ENCODE measurements around the gene MXD1.
A peak's percentile ranks its signal among the peaks of the same experiment; 100 is the strongest.

The MXD1 gene

GRCh38 chr2:69955029-69955428 is 40.1 kb downstream of the MXD1 start:
- no peak for DNase-seq

DNA sequence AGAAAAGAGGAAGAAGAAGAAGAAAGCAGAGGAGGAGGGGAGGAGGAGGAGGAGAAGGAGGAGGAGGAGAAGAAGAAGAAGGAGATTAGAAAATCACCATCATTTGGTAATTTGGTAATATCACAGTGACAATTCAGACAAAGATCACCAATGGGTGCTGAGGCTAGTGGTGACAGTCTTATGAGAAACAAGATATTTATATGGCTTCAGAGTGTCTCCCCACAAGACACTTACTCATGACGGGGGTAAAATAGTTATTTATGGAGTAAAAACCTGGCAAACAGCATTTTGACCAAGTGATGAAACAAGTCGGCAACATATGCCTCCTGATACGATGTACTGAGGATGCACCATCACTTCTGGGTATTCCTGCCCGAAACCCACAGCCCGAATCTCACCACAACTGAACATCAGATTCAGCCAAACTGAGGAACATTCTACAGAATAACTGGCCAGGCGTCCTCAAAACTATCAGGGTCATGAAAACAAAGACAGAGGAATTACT is 41.6 kb downstream of the MXD1 start:
- DNase-seq = no peak

DNA sequence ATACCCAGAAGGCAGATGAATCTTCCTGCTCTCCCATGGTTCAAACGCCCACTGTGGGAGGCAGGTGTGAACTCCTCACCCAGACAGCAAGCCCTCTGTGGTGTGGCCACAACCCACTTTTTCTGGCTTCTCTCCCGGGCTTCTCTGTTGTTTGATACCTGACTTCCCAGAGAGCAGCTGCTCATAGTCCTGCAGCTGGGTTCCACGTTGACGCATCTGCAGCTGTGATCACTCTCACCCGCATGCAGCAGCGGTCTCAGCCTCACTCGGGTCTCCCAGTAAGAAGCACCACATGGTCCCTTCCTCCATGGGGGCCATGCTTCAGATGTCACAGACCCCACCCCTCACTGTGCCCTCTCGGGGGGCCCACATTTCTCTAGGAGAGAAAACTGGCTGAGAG is 43.1 kb downstream of the MXD1 start:
- no peak for DNase-seq

GRCh38 chr2:69958480-69958879 is 43.6 kb downstream of the MXD1 start:
- DNase-seq = no peak

DNA sequence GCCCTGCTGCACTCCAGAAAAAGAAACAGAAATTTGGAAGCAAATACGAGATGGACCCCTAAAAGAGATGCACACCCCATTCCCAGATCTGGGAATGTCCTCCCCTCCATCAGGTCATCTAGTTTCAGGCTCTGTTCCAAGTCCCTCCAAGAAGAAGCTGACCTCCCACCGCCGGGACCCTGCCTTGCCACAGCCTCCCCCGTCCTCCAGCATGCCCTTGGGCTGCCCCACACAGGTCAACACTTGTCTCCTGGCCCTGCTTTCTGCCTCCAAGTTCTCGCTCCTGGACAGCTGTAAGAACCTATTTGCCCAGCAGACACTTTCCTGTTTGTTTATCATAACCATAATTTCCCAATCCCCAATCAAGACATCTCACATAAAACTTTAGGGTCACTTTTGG is 44.5 kb downstream of the MXD1 start:
- DNase-seq = no peak

- DNase-seq = no peak
These were observed 45.9 kb downstream of the MXD1 start for GRCh38 chr2:69960821-69961220.

GRCh38 chr2:69961496-69961895 is 46.6 kb downstream of the MXD1 start, which contains the start of gene ASPRV1:
Gene ASPRV1, minus strand, starts transcription at chr2:69961631. Its CDS starts 195 bp downstream, at chr2:69961436.
- no peak for DNase-seq

DNA sequence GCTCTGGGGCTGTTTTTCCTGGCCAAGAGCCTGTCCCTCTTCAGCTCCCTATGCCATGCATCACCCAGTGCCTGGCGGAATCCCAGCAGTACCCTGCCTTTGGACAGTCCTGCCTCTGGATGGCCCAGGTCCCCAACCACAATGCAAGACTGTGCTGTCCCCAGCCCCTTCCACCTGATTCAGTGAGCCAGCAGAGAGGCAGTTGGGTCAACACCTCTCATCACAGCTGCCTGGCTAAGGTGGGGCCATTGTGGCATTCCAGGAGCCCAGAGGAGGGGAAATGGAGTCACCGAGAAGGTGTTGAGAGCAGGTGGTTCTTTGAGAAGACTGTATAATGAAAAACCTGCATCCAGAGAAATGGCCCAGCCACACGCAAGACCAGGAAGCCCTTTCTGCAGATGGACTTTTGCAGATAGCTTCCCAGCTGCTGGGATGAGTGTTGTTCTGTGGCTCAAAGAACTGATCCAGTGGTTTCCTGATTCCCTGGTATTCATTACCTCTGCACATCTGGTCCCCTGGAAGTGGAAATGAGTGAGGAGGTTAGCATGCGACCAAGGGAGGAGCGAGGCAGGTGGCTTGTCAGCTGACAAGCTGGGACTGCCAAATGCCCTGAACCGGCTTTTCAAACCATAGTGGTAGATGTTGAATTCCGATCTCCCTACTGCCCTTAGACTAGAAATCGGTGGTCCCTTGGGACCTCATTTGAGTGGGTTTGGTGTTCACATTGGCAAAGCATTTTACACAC is 48.2 kb downstream of the MXD1 start:
- DNase-seq = no peak

GRCh38 chr2:69964353-69964841 is 49.5 kb downstream of the MXD1 start:
- DNase-seq = no peak

GRCh38 chr2:69965756-69966445 is 51.0 kb downstream of the MXD1 start:
- no peak for DNase-seq

DNA sequence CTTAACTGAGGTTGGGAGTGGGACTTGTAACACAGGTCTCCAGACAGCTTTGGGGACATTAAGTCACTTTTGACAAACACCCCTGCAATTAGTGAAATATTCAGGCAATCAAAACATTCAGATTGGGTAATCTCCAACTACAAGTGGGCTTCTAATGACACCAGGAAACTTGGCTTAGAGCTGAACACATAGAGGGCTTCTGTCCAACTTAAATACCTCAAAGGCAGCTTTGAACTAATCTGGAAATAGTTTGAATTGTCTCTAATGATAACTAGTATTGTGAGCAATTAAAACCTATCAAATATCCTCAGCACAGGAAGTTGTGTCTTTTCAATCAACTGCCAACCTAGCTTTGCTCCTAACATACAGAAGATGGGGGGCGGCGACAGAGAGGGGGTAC is 51.6 kb downstream of the MXD1 start:
- no peak for DNase-seq

DNA sequence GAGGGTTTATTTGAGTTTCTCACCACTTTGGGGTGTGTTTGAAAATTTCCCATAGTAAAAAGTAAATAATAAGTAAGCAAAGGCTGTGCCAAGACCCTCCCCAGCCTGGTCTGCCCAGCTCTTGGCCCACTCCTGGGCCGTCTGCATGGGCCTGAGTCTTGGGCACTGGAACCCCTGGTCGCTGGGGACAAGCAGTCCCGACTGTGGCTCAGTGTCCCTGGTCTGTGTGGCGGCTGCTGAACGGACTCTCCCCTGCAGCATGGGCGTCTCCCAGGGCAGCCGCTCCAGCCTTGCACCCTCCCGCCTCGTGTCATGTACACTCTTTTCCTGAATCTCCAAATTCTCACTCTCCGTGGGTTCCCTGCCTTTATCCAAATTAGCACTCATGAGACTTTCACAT is 53.7 kb downstream of the MXD1 start:
- no peak for DNase-seq

- no peak for DNase-seq
These were observed 54.4 kb downstream of the MXD1 start for GRCh38 chr2:69969126-69969983.

DNA sequence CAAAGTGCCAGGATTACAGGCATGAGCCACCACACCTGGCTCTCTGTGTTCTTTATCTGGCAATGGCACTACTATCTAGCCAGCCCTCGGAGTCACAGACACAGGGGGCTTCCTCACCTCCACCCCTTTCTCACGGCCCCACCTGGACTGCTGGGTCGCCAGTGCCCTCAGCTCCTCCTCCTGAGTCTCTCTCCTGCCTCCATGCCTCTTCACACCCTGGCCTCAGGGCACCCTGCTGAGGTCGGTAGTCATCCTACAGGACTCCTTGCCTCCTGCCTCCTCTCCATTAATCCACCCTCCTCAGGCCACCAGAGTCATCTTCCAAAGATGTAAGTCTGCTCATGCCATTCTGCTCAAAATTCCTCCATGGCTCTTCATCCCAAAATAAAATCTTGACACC is 55.1 kb downstream of the MXD1 start:
- no peak for DNase-seq

- DNase-seq = no peak
These were observed 57.9 kb downstream of the MXD1 start for GRCh38 chr2:69972822-69973221.

GRCh38 chr2:69973335-69973735 is 58.4 kb downstream of the MXD1 start:
- DNase-seq = no peak

DNA sequence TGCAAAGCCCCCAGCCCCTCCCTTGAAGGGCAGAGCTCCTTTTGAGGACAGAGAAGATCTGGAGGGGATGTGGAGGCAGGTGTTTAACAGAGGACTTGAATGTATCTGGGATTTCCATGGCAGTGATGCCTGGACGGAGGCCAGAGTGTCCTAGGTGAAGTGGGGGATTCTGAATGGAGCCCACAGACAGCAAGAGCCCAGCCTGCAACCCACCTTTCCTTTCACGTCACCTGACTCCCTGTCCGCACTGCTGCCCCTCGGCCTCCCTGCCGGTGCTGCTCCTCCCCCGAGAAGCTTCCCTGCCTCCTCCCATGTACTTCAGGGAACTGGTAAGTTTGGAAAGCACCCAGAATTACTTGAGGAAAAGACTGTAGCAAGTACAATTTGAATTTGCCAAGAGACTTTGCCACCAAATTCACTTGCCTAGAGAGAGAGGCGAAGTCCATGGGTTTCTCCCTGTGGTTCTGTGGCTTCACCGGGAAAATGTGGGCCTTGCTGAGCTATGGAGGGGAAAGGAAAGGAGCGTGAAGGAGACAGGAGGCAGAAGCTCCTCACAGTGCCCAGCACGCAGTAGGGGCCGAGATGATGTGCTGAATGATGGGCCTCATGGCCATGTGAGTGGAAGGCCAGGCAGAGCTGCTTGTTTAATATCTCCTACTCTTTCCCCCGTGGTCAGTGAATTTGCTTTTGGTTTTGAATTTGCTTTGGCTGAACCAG is 60.4 kb downstream of the MXD1 start:
- DNase-seq = no peak

DNA sequence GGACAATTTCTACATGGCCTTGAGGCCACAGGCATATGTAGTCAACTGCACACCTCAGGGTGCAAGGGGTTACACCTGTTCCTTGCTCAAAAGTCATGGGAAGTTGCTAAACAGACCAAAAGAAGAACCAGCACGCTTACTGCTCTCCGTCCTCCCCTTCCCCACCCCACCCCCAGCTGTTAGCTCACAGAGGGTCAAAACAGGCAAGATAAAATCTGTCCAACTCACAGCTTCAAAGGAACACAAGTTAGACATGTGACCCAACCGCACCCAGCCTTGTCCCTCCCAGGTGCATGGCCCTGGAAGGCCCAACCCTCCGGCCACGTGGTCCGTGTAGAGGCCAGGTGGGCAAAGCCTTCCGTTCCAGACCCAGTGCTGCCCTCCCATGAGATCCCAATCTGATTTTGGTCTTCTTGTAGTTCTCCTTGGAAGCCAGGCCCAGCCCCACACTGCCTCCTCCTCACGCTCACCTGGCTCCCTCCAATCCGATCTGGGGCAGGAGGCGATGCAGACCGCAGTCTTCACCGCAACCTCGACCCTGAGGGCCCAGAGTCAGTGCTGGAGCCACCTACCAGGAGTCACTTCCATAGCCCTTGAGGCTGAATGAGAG is 61.0 kb downstream of the MXD1 start:
- peak in 1 of 2 donors; percentile 20 for DNase-seq

- DNase-seq = no peak
These were observed 62.3 kb downstream of the MXD1 start for GRCh38 chr2:69977186-69977585.

- no peak for DNase-seq
These were observed 63.1 kb downstream of the MXD1 start for GRCh38 chr2:69977906-69978482.
